Colonic mucosa (tissue), 4 donors: ENCODE data around the gene NUDT14. TPM values are rescaled to one million over a fixed set of nuclear protein-coding genes. Genes with fewer than 3 reads are reported as not detected.
A peak's percentile ranks its signal among the peaks of the same experiment; 100 is the strongest.

Experiments
- DNase-seq: peaks from one replicate; pipeline ENCODE4 v3.0.0-alpha.2; 2020
- H3K27ac ChIP-seq: fragments of 200-600 bp; one replicate; pipeline ENCODE4 v1.8.0; 2021
- H3K27me3 ChIP-seq: fragments of 200-600 bp; one replicate; pipeline ENCODE4 v1.8.0; 2021
- H3K36me3 ChIP-seq: fragments of 200-600 bp; one replicate; pipeline ENCODE4 v1.8.0; 2021
- H3K4me1 ChIP-seq: fragments of 200-600 bp; one replicate; pipeline ENCODE4 v1.8.0; 2021; ENCODE audit warnings: mild to moderate bottlenecking
- H3K4me3 ChIP-seq: fragments of 200-600 bp; one replicate; pipeline ENCODE4 v1.8.0; 2021
- H3K9ac ChIP-seq, 2 donors: one replicate each; pipeline ENCODE4 v1.7.0; 2013; ENCODE audit warnings: control low read depth in 2 of 2, low read depth in 2 of 2, low read length in 2 of 2
- H3K9me3 ChIP-seq: fragments of 200-600 bp; one replicate; pipeline ENCODE4 v1.8.0; 2021
- intact Hi-C: fragments of 100-400 bp; cut with DNase I; formaldehyde crosslinking; loops from one replicate; pipeline ENCODE4 v1.14.1; 2022
- total RNA-seq, 2 donors: library from RNA; stranded (reverse); fragmentation: NEBNext Ultra II Directional in 1 of 2; extraction: Animal tissue kit (Norgen Biotek cat#: 25700) in 1 of 2; gene quantifications; one replicate each; pipeline ENCODE4 v1.2.1, GENCODE V29; 2021
- TF ChIP-seq, protein P1 (sequence below): fragments of 200-600 bp; IDR thresholded peaks from one replicate; pipeline ENCODE4 v1.8.0; 2022; ENCODE audit warnings: antibody characterized with exemption, mild to moderate bottlenecking
- donor health status: healthy.
- donor health status: DM: no; HTN: no; CAD: no.
- donor health status: DM: no; HTN: no; CAD: no.

NUDT14 gene
- total RNA-seq, 2 donors from 2014 or later = 40.8 to 46.0 TPM

DNA sequence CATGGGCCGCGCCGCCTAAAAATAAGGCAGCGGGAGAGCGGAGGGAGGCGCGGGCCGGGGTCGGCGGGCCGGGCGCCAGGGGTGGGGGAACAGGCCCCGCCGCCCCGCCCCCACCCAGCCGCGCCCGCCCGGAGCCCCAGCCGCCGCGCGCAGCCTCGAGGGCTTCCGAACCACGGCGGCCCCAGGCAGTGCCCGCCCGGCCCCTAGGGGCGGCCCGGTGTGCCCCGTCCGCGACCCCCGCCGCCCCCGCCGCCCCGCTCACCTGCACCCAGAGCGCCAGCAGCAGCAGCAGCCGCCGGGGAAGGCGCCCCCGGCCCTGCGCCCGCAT lies 13.1 kb downstream of the NUDT14 start:
- TF ChIP-seq, protein P1, sequence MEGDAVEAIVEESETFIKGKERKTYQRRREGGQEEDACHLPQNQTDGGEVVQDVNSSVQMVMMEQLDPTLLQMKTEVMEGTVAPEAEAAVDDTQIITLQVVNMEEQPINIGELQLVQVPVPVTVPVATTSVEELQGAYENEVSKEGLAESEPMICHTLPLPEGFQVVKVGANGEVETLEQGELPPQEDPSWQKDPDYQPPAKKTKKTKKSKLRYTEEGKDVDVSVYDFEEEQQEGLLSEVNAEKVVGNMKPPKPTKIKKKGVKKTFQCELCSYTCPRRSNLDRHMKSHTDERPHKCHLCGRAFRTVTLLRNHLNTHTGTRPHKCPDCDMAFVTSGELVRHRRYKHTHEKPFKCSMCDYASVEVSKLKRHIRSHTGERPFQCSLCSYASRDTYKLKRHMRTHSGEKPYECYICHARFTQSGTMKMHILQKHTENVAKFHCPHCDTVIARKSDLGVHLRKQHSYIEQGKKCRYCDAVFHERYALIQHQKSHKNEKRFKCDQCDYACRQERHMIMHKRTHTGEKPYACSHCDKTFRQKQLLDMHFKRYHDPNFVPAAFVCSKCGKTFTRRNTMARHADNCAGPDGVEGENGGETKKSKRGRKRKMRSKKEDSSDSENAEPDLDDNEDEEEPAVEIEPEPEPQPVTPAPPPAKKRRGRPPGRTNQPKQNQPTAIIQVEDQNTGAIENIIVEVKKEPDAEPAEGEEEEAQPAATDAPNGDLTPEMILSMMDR = no peak
- no peak overlapping the region for H3K9ac ChIP-seq
- no peaks in the 10 kb centered on the region for H3K36me3 ChIP-seq
- H3K4me3 ChIP-seq = peak overlapping the region; percentile 31
- peaks cover 12% of the 10 kb centered on the region for H3K27me3 ChIP-seq
- peaks cover 8% of the 10 kb centered on the region for H3K4me1 ChIP-seq
- DNase-seq = no peak
- intact Hi-C loops = no loop called here
- no peak overlapping the region for H3K27ac ChIP-seq
- no peaks in the 10 kb centered on the region for H3K9me3 ChIP-seq

DNA sequence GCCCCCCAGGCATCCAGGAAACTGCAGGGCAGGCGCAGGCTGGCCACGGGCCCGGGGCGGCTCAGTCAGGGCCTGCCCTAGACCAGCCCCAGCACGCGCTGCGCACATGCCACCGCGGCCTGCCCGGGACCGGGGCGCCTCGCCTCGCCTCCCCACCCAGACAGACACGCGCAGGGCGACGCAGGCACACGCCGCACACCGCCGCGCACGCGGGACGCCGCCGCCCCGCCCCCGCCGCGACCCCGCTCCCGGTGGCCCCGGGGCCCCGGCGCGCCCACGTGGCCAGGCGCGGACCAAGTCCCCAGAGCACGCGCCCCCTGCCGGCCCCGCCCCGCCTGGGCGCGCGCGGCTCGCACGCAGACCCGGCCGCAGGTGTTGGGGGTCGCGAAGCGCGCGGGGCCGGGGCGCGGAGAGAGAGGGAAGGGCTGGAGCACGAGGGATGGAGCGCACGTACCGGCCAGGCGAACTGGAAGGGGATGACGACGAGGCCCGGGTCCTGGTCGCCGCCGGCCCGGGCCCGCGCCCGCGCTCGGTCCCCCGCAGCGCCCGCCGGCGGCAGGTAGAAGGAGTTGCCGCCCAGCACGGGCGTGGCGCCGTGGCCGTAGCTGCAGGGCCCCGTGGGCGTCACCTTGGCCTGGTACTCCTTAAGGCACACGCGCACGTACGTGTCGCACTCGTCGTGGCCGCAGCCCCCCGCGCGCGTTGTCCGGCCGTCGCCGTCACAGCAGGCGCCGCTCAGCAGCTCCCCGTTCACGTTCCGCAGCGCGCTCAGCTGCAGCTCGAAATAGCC lies 13.6 kb downstream of the NUDT14 start:
- Histone ChIP-seq H3K27ac (no peak overlapping the region), H3K27me3 (peaks cover 12% of the 10 kb centered on the region), H3K9ac (no peak overlapping the region), H3K36me3 (no peaks in the 10 kb centered on the region), H3K4me3 (peak overlapping the region; percentile 31), H3K9me3 (no peaks in the 10 kb centered on the region), H3K4me1 (peaks cover 8% of the 10 kb centered on the region)
- intact Hi-C loops = no loop called here
- no peak for DNase-seq
- TF ChIP-seq, protein P1 = no peak

DNA sequence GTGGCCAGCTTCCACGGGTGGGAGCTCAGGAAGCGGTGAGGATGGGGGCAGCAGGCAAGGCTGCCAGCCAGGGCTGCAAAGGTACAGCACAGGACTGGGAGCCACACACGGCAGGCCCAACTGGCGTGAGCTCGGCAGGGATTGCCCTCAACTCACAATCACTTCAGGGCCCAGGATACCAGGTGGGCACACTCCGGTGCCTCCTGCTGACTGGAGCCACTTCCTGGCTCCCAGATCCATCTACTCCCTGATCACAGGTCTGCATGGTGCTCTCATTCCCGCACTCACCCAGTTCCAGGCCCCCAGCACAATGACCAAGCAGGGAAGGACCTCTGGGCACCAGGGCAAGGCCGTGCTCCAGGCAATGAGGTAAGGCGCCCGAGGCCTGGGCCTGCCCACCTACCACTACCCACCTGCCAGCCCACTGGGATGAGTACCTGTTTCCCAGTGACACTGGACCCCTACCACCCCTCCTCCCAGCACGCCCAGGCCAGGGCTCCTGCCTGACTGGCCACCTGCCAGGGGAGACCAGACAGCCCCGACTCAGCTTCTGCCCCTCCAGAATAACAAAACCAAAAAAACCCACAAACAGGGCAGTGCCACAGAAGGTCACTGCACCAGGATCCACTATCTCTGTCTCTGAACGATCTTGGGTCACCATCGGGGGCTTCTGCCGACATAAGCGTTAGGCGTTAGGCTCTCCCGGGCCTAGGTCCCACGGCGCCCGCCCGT lies 14.4 kb downstream of the NUDT14 start:
- intact Hi-C loops = no loop called here
- no peak for DNase-seq

DNA sequence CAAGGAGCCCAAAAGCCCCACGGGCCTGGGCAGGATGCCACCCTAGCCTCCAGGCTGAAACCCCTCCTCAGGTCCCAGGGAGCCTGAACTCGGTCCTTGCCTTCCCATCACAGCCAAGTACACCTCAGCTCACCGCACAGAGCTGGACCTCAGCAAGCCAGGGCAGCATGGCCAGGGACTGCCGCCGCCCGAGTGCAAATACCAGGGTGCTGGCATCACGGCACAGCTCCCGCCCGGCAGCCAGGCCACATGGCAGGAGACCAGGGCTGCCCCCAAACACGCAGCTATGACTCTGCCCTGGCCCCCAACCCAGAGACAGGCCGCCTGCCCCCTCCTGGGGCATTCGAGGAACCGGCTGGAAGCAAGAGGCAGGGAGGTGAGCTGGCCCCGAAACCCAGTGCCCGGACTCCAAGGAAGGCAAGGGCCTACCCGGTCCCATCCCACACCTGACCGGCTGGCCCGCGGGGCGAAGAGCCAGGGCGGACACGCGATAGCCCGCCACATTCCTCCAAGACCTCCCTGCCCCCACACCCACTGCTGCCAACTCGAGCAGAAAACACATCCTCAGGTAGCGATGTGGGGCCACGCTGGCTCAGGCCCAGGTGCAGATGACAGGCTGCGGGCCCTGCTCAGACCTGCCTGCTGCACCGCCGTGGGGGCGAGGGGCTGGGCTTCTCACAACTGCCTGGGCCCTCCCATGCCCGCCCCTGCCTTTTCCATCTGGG lies 15.2 kb downstream of the NUDT14 start:
- intact Hi-C loops = no loop called here
- Histone ChIP-seq H3K4me1 (peaks cover 8% of the 10 kb centered on the region), H3K27me3 (peaks cover 12% of the 10 kb centered on the region), H3K9ac (no peak overlapping the region), H3K4me3 (no peak overlapping the region), H3K9me3 (no peaks in the 10 kb centered on the region), H3K27ac (no peak overlapping the region), H3K36me3 (no peaks in the 10 kb centered on the region)
- TF ChIP-seq, protein P1 = no peak
- DNase-seq = no peak

More for the DNA sequence above, 14.4 kb downstream of the NUDT14 start:
- no peak overlapping the region for H3K27ac ChIP-seq
- no peak overlapping the region for H3K9ac ChIP-seq
- no peak overlapping the region for H3K4me3 ChIP-seq
- peaks cover 8% of the 10 kb centered on the region for H3K4me1 ChIP-seq
- TF ChIP-seq, protein P1 = no peak
- peaks cover 12% of the 10 kb centered on the region for H3K27me3 ChIP-seq
- H3K9me3 ChIP-seq = no peaks in the 10 kb centered on the region
- no peaks in the 10 kb centered on the region for H3K36me3 ChIP-seq

DNA sequence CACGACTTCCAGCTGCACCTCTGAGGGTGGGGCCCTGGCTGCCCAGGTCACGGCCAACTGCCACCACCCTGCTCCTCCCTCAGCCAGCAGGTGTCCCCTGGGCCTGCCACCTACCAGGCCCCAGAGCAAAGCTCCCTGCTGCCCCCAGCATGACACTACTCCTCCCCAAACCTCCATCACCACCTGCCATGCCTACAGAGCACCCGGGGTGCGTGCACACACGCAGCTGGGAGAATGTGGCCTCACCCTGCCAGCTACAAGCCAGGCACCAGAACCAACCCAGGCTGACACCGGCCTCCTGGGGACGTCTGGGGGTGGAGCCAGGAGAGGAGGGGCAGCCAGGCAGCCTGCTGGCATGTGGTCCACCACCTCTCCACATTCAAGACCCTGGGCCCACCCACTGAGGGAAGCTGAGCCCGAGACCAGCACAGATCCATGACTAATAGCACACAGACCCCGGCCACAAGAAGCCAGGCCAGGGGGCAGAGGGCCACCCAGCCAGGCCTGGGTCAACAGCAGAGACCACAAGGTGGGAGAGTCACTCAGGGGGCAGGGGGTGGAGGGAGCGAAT lies 15.9 kb downstream of the NUDT14 start:
- peaks cover 12% of the 10 kb centered on the region for H3K27me3 ChIP-seq
- intact Hi-C loops = no loop called here
- DNase-seq = peak; percentile 46

More for the DNA sequence above, 15.9 kb downstream of the NUDT14 start:
- Histone ChIP-seq H3K36me3 (no peaks in the 10 kb centered on the region), H3K27ac (no peak overlapping the region), H3K9ac (no peak overlapping the region), H3K4me3 (no peak overlapping the region), H3K4me1 (peaks cover 8% of the 10 kb centered on the region), H3K9me3 (no peaks in the 10 kb centered on the region)
- TF ChIP-seq, protein P1 = no peak
